Mesenchymal stem cell (in vitro differentiated cells and primary cell): Measurements from ENCODE around the gene IL12B.

Experiments used
- DNase-seq: peaks from one replicate; pipeline ENCODE4 v3.0.0-alpha.2; 2013
- H2AFZ ChIP-seq: one replicate; pipeline ENCODE4 v1.6.1; 2013; ENCODE audit warnings: low read depth, mild to moderate bottlenecking, control low read depth, inconsistent platforms, low read length, moderate library complexity
- H2AK5ac ChIP-seq: 2 replicates; pipeline ENCODE4 v1.6.1; 2013; ENCODE audit warnings: low read length, moderate library complexity, mild to moderate bottlenecking, inconsistent platforms; ENCODE audit not compliant: severe bottlenecking
- H2BK120ac ChIP-seq: one replicate; pipeline ENCODE4 v1.6.1; 2013; ENCODE audit warnings: low read depth, mild to moderate bottlenecking, inconsistent platforms, low read length, moderate library complexity
- H2BK12ac ChIP-seq, 2 experiments: one replicate each; pipeline ENCODE4 v1.6.1; 2013; ENCODE audit warnings: inconsistent platforms in 2 of 2, low read length in 2 of 2, mild to moderate bottlenecking in 2 of 2, moderate library complexity in 2 of 2, control low read depth in 1 of 2
- H2BK15ac ChIP-seq: one replicate; pipeline ENCODE4 v1.6.1; 2013; ENCODE audit warnings: mild to moderate bottlenecking, low read depth, inconsistent platforms; ENCODE audit not compliant: poor library complexity, severe bottlenecking
- H2BK5ac ChIP-seq: 2 replicates; pipeline ENCODE4 v1.6.1; 2013; ENCODE audit warnings: low read depth, mild to moderate bottlenecking, low read length, control low read depth, inconsistent platforms; ENCODE audit not compliant: poor library complexity, severe bottlenecking
- H3K14ac ChIP-seq, 2 experiments: one replicate each; pipeline ENCODE4 v1.6.1; 2013; ENCODE audit warnings: inconsistent platforms in 2 of 2, low read length in 2 of 2, control low read depth in 1 of 2, mild to moderate bottlenecking in 1 of 2, moderate library complexity in 1 of 2
- H3K18ac ChIP-seq, 2 experiments: one replicate each; pipeline ENCODE4 v1.6.1; 2013; ENCODE audit warnings: inconsistent platforms in 2 of 2, low read length in 2 of 2, control low read depth in 1 of 2, low read depth in 1 of 2, mild to moderate bottlenecking in 1 of 2
- H3K23ac ChIP-seq, 2 experiments: one replicate each; pipeline ENCODE4 v1.6.1; 2013; ENCODE audit warnings: inconsistent platforms in 2 of 2, low read length in 2 of 2, mild to moderate bottlenecking in 2 of 2, moderate library complexity in 2 of 2, control low read depth in 1 of 2
- H3K27ac ChIP-seq: 2 replicates; pipeline ENCODE4 v1.5.1; 2013; ENCODE audit warnings: mild to moderate bottlenecking, moderate library complexity, low read length, control low read depth, inconsistent platforms; ENCODE audit not compliant: poor library complexity, severe bottlenecking
- H3K27me3 ChIP-seq, 2 experiments: 2 replicates each; pipeline versions ENCODE4 v1.6.1 to v1.7.0; 2013; ENCODE audit warnings: low read length in 2 of 2, mild to moderate bottlenecking in 2 of 2, moderate library complexity in 2 of 2, control low read depth in 1 of 2, inconsistent platforms in 1 of 2; ENCODE audit not compliant: control insufficient read depth in 1 of 2, insufficient read depth in 1 of 2
- H3K36me3 ChIP-seq, 2 experiments: 2 replicates each; pipeline versions ENCODE4 v1.6.1 to v1.7.0; 2013; ENCODE audit warnings: low read length in 2 of 2, control low read depth in 1 of 2, inconsistent platforms in 1 of 2, low read depth in 1 of 2, mild to moderate bottlenecking in 1 of 2; ENCODE audit not compliant: insufficient read depth in 2 of 2, control insufficient read depth in 1 of 2
- H3K4ac ChIP-seq, 2 experiments: one replicate each; pipeline ENCODE4 v1.6.1; 2013; ENCODE audit warnings: inconsistent platforms in 2 of 2, low read length in 2 of 2, mild to moderate bottlenecking in 2 of 2, moderate library complexity in 2 of 2, control low read depth in 1 of 2, low read depth in 1 of 2
- H3K4me1 ChIP-seq: 2 replicates; pipeline ENCODE4 v1.6.1; 2013; ENCODE audit warnings: low read depth, low read length, control low read depth; ENCODE audit not compliant: control insufficient read depth, insufficient read depth
- H3K4me2 ChIP-seq: 2 replicates; pipeline ENCODE4 v1.6.1; 2013; ENCODE audit warnings: low read length, mild to moderate bottlenecking, inconsistent platforms; ENCODE audit not compliant: poor library complexity, severe bottlenecking
- H3K4me3 ChIP-seq, 2 experiments: 2 replicates each; pipeline versions ENCODE4 v1.5.1 to v1.7.0; 2013; ENCODE audit warnings: low read length in 2 of 2, mild to moderate bottlenecking in 2 of 2, control low read depth in 1 of 2, low read depth in 1 of 2; ENCODE audit not compliant: insufficient read depth in 1 of 2
- H3K79me1 ChIP-seq: replicated peaks from 2 replicates; pipeline ENCODE4 v1.6.1; 2013; ENCODE audit warnings: mild to moderate bottlenecking, control low read depth, low read length, inconsistent platforms; ENCODE audit not compliant: poor library complexity, severe bottlenecking
- H3K9ac ChIP-seq: 2 replicates; pipeline ENCODE4 v1.7.0; 2013; ENCODE audit warnings: mild to moderate bottlenecking, low read length, moderate library complexity
- H3K9me3 ChIP-seq: 2 replicates; pipeline ENCODE4 v1.7.0; 2013; ENCODE audit warnings: mild to moderate bottlenecking, low read length; ENCODE audit not compliant: control insufficient read depth
- H4K8ac ChIP-seq: one replicate; pipeline ENCODE4 v1.6.1; 2013; ENCODE audit warnings: inconsistent platforms, mild to moderate bottlenecking, low read length, moderate library complexity
- H4K91ac ChIP-seq: one replicate; pipeline ENCODE4 v1.6.1; 2013; ENCODE audit warnings: mild to moderate bottlenecking, low read length, inconsistent platforms
- WGBS: methylation state at CpG from one replicate; pipeline ENCODE4 v1.1.7; 2013; ENCODE audit warnings: mixed read lengths; 5-methylcytosine and 5-hydroxymethylcytosine counted together

IL12B gene

DNA sequence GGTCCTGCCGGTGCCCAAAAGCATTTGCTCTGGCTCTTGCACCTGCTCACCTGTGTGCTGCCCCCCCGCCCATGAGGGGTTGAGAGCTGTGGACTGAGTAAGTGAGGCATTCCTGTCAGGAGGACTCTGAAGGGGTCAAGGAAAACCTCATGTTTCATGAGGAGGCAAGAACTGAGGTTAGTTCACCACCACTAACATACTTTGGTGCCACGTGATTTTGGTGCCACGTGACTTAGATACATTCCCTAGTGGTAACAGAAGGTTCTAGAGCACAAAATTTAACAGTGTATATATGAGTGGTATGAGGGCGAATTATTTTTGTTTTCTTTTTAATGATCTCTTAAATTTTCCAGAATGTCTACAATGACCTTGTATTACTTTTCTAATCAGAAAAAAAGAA, 6.3 kb upstream of the IL12B start:
- H2BK15ac ChIP-seq, result no peak overlapping the region

DNA sequence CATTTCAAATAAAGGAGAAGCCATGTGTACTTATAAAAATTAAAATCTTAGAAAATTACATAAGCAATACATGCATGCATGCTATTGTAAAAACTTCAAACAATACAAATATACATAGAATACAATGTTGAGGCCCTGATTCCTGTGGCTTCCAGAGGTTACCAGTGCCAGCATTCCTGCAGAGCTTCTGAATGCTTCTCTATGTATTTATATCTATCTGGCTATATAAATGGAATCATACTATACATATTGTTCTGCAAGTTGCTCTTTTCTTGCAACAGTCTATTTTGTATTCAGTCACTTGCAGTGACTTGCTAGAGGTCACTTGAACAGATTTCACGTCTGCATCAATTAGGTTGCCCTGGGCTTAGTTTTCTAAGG, 3.2 kb upstream of the IL12B start:
- WGBS, result 100% methylated on average over 1 of the region's 1 CpG

More for the DNA sequence above, 6.3 kb upstream of the IL12B start:
- no peaks in the 10 kb centered on the region for H3K9me3 ChIP-seq
- H2BK5ac ChIP-seq, result no peak overlapping the region
- WGBS, result 88% methylated on average over 4 of the region's 5 CpGs
- no peak overlapping the region for H2BK120ac ChIP-seq
- no peak overlapping the region for H3K14ac ChIP-seq
- H3K79me1 ChIP-seq, result no peaks in the 10 kb centered on the region
- no peak overlapping the region for H2BK12ac ChIP-seq
- H3K4ac ChIP-seq, result no peak overlapping the region
- no peak overlapping the region for H2AFZ ChIP-seq
- H2AK5ac ChIP-seq, result no peak overlapping the region
- H4K8ac ChIP-seq, result no peak overlapping the region
- no peak overlapping the region for H3K27ac ChIP-seq
- H3K4me2 ChIP-seq, result no peak overlapping the region
- peaks cover 0 to 7% of the 10 kb centered on the region in 2 experiments for H3K27me3 ChIP-seq
- no peak overlapping the region for H3K4me3 ChIP-seq
- H3K4me1 ChIP-seq, result peaks cover 2% of the 10 kb centered on the region
- H4K91ac ChIP-seq, result no peak overlapping the region
- DNase-seq, result no peak
- no peaks in the 10 kb centered on the region for H3K36me3 ChIP-seq
- no peak overlapping the region for H3K18ac ChIP-seq
- no peak overlapping the region for H3K23ac ChIP-seq
- no peak overlapping the region for H3K9ac ChIP-seq

GRCh38 chr5:159332800-159333544, 2.7 kb upstream of the IL12B start:
- Histone ChIP-seq H3K79me1 (no peaks in the 10 kb centered on the region), H2BK120ac (no peak overlapping the region), H3K27ac (no peak overlapping the region), H2BK12ac (no peak overlapping the region), H2BK5ac (no peak overlapping the region), H3K9me3 (no peaks in the 10 kb centered on the region), H3K36me3 (no peaks in the 10 kb centered on the region), H3K27me3 (peaks cover 4 to 12% of the 10 kb centered on the region in 2 experiments), H2AK5ac (no peak overlapping the region), H3K4me2 (no peak overlapping the region), H3K4me3 (no peak overlapping the region), H4K8ac (no peak overlapping the region), H3K4me1 (peaks cover 10% of the 10 kb centered on the region), H3K23ac (no peak overlapping the region), H3K9ac (no peak overlapping the region), H2AFZ (no peak overlapping the region), H3K18ac (no peak overlapping the region), H2BK15ac (no peak overlapping the region), H4K91ac (no peak overlapping the region), H3K14ac (no peak overlapping the region), H3K4ac (no peak overlapping the region)
- 94% methylated on average over 5 of the region's 6 CpGs for WGBS
- no peak for DNase-seq

More for the DNA sequence above, 3.2 kb upstream of the IL12B start:
- Histone ChIP-seq H3K36me3 (no peaks in the 10 kb centered on the region), H4K91ac (no peak overlapping the region), H3K18ac (no peak overlapping the region), H3K9ac (no peak overlapping the region), H2AFZ (no peak overlapping the region), H3K23ac (no peak overlapping the region), H2BK15ac (no peak overlapping the region), H3K4me1 (peaks cover 10% of the 10 kb centered on the region), H3K27me3 (peaks cover under 1 to 12% of the 10 kb centered on the region in 2 experiments), H3K79me1 (no peaks in the 10 kb centered on the region), H2BK5ac (no peak overlapping the region), H3K4ac (no peak overlapping the region), H2BK120ac (no peak overlapping the region), H4K8ac (no peak overlapping the region), H3K4me3 (no peak overlapping the region), H3K27ac (no peak overlapping the region), H2AK5ac (no peak overlapping the region), H2BK12ac (no peak overlapping the region), H3K9me3 (no peaks in the 10 kb centered on the region), H3K4me2 (no peak overlapping the region), H3K14ac (no peak overlapping the region)
- DNase-seq, result no peak

- Histone ChIP-seq H4K8ac (peak overlapping the region; percentile 91), H3K23ac (peak overlapping the region in 1 of 2 experiments; percentile 63), H3K4me2 (peak overlapping the region; percentile 97), H3K27ac (no peak overlapping the region), H3K79me1 (no peaks in the 10 kb centered on the region), H2BK120ac (no peak overlapping the region), H3K9me3 (no peaks in the 10 kb centered on the region), H3K4me3 (peak overlapping the region; percentile 43 to 74), H3K9ac (peak overlapping the region; percentile 86), H3K14ac (peak overlapping the region in 1 of 2 experiments; percentile 86), H3K4me1 (peaks cover 10% of the 10 kb centered on the region), H3K4ac (peak overlapping the region in 1 of 2 experiments; percentile 53), H2BK12ac (peak overlapping the region in 1 of 2 experiments; percentile 73), H2BK5ac (no peak overlapping the region), H3K36me3 (no peaks in the 10 kb centered on the region), H2AFZ (peak overlapping the region; percentile 66), H3K18ac (peak overlapping the region in 1 of 2 experiments; percentile 73), H2AK5ac (no peak overlapping the region), H2BK15ac (peak overlapping the region; percentile 92), H3K27me3 (peaks cover 7 to 15% of the 10 kb centered on the region in 2 experiments), H4K91ac (peak overlapping the region; percentile 67)
- 12% methylated on average over 46 of the region's 50 CpGs for WGBS
- DNase-seq, result peak; percentile 31
These were observed 1.0 kb upstream of the IL12B start for GRCh38 chr5:159331093-159331973.
